ENCODE results near the gene TIAM2.

The TIAM2 gene

DNA sequence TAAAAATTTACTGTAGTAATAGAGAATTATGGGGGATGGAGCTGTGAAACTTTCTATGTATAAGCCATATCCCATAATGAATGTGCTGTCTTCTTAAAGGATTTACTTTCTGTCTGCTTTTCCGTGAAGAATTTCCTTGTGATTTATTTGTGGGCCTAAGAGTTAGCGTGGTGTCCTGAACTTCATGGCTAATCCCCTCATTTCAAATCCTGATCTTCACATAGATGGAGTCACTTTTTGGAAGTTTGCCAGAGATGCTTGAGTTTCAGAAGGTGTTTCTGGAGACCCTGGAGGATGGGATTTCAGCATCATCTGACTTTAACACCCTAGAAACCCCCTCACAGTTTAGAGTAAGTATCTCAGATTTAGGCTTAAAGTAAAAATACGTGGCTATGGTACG is 249.3 kb downstream of the TIAM2 start:
- DNase-seq = no peak

DNA sequence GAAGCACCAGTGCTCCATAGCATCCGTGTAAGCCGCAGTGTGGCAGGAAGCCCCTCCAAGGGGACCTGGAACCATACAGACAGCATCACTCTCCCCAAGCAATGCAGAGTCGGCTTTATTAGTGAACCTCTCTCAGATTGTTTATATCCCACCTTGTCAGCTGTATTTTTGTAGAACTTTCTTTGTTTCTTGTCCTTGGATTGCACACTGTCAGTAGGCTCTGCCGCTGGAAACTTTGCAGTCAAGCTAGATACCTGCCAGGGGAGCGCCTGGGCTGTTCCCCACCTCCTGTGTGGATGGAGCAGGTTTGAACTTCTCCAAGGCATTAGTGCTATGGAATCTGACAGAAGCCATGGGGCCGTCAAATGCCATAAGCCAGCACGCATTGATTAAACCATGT is 250.1 kb downstream of the TIAM2 start:
- DNase-seq = no peak

DNA sequence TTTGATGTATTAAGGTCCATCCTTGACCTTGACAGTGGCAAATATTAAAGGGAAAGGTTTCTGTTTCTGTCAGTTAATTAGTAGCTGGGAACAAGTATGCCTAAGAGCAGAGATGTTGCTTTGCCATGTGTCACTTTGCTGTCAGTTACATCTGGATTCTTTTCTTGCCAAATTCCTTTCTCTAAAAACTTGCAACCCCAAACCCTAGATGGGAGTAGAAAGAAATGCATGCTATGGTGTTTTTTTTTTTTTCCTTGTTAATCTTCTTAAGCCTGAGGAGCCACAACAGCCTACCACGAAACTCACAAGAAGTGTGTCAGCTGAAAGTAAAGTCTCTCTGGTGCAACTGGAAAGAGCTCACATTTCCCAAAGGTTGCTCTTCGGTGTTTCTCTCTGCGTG is 250.7 kb downstream of the TIAM2 start:
- no peak for DNase-seq

DNA sequence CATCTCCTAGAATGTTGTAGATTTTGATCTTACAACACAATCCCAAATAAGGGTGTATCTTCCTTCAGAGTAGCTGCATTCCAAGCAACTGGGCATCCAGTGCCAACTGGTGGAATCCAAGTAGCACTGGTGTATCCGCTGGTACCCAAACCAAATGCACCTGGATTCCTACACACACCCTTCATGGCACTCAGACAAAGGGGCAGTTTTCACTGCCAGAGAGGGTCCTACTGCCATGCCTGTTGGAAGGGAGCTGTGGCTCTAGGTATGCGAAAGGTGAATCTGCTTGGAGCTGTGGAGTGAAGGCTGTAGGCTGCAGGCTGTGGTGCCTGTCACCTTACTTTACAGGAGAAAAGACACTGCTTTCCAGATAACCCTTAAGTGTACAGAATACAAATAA is 251.7 kb downstream of the TIAM2 start:
- no peak for DNase-seq

DNA sequence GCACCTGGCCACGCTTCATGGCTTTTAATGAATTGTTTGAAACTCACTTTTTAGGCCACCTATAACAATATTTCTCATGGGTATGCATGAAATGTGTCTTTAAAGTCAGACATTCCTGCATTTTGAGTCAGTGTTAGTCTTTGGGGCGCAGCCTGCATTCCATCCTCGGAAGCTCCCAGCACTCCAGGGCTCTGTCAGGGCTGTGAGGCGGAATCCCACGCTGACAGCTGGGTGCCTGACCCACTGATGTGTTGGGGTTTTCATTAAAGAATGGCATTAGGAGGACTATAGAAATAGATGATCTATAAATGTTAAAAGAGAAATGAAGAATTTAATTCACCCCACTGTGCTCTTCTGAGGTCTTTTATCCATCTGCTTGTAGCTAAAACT is 252.5 kb downstream of the TIAM2 start:
- DNase-seq = no peak

DNA sequence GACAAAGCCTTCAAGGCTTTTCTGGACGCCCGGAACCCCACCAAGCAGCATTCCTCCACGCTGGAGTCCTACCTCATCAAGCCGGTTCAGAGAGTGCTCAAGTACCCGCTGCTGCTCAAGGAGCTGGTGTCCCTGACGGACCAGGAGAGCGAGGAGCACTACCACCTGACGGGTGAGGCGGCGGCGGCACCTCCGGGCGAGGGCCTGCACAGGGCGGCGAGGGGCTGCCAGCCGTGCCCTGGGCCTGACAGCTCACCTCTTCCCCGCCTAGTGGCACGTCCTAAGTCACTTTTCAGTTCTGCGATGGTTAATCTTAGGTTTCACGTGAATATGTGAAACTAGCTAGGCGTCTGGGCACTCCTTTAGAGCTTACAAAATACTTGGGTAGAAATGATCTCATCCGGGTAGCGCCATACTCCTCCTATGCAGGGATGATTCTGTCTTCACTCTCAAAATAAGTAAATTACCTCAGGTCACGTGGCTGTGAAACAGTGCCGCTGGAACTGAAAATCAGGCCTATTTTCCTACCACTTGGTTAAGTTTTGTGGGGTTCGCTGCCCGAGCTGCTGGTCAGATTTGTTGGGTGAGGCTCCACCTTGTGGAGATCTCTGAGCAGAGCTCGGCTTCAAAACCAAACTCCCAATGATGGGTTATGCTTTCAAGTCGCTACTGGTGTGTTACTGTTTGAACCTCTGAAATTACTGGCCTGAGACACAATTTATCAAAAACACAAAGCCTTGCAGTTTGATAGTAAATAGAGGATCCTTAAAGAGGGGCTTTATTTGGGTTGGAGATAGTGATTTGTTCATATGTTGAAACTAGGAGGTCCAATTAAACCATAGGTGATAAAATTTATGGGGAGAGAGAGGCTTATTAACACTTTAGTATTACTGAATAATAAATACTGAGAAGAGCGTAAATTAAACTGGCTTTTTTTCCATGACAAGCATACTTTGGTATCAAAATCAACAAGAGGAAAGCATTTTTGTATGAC is 253.2 kb downstream of the TIAM2 start:
- DNase-seq = peak; percentile 34

DNA sequence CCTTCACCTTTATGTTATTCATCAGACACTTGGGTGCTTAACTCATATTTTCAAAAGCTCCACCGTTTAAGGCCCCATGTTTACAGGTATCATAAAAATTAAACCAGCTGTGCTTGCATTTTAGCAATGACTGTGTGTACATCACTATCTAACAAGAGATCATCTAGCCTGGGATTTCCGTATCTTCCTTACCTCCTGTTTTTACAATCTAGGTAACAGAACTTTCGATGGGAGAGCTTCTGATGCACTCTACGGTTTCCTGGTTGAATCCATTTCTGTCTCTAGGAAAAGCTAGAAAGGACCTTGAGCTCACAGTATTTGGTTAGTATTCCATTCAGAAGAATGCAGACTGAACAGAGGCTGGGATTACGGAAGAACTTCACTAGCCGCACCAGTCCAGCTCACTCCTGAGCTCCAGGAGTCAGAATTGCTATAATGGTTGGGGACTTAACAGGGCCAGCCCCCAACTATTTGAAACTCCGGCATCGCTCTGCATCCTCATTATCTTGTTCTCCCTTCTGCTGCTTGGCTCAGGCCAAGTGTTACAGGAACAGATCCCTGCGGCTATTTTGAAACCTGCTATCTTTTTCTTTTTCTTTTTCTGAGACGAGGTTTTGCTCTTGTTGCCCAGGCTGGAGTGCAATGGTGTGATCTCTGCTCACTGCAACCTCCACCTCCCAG is 255.7 kb downstream of the TIAM2 start:
- DNase-seq = no peak

DNA sequence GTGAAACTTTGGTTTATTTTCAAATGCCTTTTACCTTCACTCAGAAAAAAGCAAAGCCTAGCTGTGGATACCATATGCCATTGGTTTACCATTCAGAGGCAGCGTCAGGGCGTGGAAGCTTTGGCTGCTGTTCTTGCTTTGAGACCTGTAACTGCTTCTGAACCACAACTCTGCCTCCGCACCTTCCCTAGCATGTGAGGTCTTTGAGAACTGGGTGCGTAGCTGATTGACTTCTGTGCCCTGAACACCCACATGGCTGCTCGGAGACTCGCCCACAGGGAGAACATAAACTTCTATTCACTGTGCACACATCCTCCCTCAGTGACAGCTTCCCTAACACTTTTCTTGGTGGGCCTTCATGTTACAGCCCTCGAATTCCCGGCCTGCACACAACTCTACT is 257.5 kb downstream of the TIAM2 start:
- DNase-seq = no peak

DNA sequence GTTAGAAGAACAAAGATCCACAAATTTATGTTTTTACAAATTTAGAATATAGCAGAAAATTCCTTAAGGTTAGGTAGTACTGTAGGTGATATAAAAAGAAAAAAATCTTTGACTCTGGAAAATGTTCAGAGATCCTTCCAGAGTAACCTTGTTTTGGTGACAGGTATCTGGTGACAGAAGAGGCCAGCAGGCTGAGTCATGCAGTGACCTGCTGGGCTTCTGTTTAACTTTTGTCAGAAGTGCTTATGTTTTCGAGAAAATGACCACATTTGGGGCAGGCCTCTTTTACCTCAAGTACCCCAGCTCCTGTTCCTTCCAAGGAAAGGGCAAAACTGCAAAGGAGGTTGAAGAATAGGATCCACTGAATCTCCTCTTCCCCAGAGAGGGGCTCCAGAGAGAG is 258.2 kb downstream of the TIAM2 start:
- DNase-seq = no peak

DNA sequence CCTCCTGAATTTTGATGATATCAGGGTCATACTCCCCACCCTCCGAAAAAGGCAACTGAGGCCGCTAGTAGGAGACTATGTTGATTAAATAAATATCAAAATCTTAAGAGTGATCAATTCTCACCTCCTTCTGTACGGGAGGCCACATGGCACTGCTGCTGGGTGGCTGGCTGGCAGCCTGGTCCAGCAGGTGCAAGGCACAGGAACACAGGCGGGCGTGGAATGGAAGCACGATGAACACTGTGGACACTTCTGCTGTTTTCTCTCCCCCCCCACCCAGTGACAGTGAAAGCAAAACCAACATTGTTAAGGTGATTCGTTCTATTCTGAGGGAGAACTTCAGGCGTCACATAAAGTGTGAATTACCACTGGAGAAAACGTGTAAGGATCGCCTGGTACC is 259.0 kb downstream of the TIAM2 start:
- DNase-seq = no peak

DNA sequence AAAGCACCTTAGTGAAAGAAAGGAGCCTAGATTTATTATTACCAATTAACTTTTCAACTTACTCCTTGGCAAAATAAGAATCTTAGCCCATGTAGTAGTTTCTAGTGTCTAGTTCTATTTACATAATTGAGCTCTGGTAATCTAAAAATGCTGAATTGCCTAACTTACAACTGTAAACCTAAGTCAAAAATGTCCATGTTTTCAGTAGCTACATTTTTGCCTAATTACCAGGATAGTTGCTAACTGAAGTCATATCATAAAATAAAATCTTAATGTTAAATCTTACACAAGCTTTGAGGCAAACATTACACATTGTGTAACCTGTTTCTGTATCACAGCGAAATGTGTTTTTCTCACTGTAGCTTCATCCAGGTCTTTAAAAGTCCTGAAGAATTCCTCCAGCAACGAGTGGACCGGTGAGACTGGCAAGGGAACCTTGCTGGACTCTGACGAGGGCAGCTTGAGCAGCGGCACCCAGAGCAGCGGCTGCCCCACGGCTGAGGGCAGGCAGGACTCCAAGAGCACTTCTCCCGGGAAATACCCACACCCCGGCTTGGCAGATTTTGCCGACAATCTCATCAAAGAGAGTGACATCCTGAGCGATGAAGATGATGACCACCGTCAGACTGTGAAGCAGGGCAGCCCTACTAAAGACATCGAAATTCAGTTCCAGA is 261.1 kb downstream of the TIAM2 start:
- DNase-seq = no peak

DNA sequence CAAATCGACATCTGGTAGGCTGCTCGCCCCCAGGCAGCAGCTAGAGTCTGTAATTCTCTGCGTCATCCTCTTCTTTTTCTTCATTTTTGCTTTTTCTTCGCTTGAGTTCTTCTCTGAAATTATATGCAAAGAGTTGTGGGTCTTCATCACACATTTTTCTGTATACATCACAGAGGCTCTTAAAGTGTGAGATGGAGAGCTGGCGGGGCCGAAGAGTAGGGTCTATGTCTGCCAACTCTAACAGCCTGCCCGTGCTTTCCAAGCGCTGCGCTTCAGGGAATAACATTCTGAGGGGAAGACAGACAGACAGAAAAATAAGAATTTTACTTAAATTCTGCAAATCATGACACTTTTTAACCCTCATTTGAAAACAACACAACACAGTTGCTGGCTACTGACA is 262.7 kb downstream of the TIAM2 start:
- DNase-seq = no peak

DNA sequence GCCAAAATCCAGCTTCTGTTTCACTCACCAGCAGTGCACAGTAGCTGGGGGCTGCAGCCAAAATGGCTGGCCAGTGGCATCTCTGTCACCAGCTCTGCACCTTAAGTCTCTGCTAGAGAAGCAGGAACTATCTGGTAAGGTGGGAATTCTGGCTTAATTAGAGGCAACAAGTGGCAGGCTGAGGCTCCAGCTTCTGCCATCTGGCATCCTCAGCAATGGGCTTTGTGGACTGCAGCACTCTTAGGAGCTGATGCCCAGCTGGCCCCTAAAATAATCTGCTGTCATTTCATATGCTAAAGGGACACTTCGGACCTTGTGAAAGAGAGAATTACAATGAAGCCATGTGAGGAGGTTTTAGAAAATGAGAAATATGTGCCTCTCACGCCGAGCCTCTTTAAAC is 264.1 kb downstream of the TIAM2 start:
- DNase-seq = no peak

DNA sequence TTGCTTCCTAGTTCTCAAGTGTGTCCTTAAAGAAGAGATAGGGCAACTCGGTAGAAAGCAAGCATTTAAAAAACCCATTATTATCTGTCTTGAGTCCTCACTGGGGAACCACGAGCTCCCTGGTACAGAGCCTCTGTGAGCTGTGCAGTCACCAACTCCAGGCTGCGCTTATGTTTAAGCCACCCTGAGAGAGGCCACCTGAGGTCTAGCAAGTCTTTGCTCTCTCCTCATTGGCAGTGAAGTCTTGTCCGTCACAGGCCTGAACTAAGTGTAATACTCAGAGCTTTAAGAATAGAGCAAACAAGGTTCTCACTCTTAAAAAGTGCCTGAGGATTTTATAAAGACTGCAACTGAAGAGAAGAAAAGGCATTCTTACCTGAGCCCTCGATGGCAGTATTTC is 264.8 kb downstream of the TIAM2 start:
- DNase-seq = no peak

DNA sequence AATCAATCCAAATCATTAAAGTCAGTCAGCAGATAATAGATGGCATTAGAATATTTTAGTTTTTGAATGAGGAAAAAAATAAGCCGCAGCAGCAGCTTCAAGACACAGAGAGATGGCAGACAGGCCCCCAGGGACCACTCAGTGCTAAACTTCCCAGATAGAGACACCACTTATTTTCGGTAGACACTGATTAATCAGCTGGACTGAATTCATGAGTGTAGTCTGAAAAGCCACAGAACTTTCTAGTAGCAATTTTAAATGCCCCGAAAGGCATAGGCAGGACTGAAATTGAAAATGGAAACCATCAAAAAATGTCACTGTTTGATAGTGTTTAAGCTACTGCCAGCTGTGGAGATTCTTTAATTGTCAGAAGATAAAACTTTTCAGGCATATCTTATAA is 265.6 kb downstream of the TIAM2 start:
- no peak for DNase-seq

DNA sequence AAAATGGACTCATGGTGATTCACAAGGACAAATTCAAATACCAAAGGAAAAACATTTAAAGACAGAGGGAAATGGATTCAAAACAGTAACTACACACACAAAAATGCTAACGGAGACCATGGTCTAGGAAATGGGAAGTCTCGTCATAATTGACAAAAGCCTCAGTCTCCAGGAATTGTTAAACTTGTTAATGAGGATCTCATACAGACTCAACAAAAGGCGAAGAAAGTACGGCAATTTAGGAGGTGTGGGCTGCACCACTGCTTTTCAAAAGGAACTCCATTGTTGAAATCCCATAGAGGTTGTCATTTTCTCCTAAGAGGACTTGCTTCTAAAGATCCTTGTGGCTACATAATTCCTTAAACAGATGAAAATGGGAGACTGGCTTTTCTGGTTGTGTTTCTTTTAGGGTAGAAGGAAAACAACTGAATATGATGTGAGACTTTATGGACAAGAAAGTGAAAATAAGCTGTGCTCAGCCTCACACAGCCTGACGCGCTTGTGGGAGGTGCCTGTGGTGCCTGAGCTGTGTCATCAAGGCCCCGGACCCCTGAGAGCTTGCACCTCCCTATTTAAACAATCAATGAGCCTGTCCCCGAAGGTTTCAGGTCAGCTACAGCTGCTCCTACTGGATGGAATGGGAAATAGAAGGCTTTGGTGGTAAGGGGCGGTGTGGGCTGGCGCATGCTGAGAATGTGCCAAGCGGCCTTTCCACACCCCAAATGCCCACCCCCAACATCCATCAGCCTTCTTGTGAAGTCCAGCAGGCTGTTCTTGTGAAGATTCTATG is 266.2 kb downstream of the TIAM2 start:
- DNase-seq = no peak

DNA sequence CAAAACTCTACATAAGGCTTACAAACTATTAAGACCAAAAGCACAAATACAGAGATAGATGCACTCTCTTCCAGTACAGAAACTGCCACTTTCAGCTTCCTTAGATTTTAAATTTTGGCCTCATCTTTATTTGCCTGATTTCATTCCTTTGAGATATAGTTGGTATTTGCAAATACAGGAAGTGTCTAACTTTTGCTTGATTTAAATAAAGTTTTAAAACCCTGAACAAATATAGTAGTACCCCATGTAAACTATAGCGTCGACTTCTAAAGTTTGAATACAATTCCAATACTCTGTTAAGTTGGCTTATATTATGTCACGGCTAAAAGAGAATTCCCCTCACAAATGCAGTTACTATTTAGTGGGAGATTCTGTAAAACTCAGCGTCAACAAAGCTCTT is 267.5 kb downstream of the TIAM2 start:
- DNase-seq = no peak

DNA sequence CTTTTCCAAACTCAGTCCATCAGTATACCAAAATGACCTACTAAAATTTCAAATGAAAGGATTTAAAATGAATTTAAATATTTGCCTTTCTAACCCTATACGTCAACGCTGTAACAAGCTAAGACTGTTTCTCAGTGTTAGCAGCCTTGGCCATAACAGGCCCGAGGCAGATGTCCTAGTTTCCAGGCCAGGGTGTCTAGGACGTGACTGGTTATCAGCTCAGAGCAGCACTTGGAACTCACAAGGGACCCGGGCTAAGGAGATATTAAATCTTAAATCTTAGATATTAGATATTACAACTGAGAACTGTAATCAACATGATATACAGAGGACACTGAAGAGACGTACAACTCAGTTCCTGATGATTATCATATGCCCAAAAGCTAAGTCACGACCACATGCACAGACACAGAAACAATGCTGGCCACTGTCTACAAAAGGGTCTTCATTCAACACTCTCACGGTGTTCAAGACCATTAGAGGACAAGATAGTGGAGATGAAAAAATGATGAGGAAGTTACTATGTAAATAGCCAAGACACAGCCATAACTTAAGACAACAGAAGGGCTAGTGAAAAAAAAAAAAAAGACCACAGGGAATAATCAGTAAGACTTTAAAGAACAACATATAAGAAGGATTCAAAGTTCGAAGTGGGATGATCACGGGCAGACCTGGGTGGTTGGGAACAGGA is 268.4 kb downstream of the TIAM2 start, which contains the start of gene CLDN20:
TSS of gene CLDN20 (plus strand) at position 641 of the 691 bp plus-strand sequence. CDS start 11,707 bp downstream, outside the sequence.
- DNase-seq = no peak

DNA sequence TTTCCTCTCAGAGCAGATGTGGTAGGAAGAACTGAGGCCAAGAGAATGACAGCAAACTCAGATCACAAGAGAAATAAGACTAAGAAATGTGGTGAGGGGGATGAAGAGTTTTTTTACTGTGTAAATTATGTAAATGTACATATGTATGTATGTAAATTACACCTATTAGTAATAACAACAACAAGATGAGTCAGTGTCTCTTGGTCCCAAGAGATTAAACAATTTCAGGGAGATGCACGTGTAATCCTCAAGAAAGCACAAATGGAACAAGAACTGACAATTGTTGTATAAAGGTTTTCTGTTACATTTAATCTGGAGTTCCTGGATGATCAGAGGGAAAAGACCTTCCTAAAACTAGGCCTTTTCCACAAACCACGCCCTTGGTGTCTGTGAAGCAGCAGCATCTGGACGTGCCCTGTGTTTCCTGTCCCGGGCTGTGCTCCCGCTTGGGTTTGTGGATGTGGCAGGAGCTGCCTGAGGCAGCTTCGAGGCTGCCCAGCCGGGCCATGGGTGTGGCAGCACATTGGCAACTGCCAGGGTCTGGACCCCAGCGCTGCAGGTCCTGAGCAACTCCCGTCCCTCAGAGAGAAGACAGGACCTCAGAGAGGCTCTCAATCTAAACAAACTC is 269.7 kb downstream of the TIAM2 start:
- no peak for DNase-seq

DNA sequence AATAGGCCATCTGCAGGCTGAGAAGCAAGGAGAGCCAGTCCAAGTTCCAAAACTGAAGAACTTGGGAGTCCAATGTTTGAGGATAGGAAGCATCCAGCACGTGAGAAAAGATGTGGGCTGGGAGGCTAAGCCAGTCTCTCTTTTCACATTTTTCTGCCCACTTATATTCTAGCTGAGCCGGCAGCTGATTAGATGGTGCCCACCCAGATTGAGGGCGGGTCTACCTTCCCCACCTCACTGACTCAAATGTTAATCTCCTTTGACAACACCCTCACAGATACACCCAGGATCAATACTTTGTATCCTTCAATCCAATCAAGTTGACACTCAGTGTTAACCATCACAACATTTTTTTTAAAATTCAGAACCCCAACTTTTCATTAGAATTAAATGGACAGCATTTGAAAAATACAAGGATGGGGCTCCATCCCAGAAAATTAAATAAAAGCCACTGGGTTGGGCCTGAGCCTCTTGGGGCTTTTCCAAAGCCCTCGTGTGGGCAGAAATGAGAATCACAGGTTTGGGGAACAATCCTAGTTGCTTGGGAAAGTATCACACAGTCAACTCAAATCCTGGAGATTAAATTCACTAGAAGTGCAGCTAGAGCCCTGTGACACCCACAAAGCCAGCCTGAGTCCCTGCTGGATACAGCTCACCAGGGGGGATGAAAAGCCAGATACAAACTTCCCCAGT is 270.9 kb downstream of the TIAM2 start:
- DNase-seq = no peak

DNA sequence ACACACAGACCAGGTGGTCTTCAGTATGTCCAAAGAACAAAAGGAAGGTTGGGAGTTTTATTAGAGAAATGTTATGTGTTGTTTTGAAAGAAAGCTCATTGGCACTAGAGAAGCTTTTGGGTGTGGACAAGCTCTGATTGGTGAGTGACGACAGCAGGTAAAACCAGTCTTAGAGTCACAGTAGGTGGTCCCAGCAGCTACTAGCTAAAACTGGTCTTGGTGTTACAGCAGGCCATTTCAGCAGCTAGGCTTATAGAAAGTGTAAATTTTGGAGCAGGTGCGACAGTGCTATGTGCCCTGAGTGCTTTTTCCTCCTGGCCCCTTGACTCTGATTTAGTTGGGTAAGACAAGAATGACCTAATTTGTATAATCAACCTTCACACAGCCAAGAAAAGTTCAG is 272.3 kb downstream of the TIAM2 start:
- DNase-seq = no peak

Data from inflammatory macrophage treated with lipopolysaccharide for 4 hours (primary cell).